HG03039 (cell line): ENCODE results near the gene LAMB4.

Experiments used
- ATAC-seq: cut with Tn5 transposase; IDR thresholded peaks from one replicate; pipeline ENCODE4 v1.9.1; 2021; ENCODE audit warnings: mild to moderate bottlenecking, moderate library complexity; ENCODE audit not compliant: unreplicated experiment

Gene LAMB4, protein sequence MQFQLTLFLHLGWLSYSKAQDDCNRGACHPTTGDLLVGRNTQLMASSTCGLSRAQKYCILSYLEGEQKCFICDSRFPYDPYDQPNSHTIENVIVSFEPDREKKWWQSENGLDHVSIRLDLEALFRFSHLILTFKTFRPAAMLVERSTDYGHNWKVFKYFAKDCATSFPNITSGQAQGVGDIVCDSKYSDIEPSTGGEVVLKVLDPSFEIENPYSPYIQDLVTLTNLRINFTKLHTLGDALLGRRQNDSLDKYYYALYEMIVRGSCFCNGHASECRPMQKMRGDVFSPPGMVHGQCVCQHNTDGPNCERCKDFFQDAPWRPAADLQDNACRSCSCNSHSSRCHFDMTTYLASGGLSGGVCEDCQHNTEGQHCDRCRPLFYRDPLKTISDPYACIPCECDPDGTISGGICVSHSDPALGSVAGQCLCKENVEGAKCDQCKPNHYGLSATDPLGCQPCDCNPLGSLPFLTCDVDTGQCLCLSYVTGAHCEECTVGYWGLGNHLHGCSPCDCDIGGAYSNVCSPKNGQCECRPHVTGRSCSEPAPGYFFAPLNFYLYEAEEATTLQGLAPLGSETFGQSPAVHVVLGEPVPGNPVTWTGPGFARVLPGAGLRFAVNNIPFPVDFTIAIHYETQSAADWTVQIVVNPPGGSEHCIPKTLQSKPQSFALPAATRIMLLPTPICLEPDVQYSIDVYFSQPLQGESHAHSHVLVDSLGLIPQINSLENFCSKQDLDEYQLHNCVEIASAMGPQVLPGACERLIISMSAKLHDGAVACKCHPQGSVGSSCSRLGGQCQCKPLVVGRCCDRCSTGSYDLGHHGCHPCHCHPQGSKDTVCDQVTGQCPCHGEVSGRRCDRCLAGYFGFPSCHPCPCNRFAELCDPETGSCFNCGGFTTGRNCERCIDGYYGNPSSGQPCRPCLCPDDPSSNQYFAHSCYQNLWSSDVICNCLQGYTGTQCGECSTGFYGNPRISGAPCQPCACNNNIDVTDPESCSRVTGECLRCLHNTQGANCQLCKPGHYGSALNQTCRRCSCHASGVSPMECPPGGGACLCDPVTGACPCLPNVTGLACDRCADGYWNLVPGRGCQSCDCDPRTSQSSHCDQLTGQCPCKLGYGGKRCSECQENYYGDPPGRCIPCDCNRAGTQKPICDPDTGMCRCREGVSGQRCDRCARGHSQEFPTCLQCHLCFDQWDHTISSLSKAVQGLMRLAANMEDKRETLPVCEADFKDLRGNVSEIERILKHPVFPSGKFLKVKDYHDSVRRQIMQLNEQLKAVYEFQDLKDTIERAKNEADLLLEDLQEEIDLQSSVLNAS (N-terminal part only)

DNA sequence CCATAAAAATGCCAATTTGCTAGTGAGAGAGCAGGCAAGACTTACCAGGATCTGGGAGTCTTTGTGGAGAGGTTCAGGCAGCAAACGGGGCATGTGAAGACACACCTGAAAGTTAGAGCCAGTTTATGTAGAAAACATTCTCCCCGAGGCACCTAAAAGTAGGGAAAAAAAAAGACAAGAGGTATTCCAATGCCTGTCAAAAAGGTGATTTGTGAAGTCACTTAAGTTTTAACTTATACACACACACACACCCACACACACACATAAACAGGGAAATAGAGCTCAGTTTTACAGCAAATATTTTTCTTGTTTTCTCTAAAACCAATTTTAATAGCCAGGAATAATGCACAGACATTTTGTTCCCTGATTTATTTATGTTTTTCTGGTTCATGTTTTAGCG is at the start of gene LAMB4:
LAMB4 (minus strand) TSS at position 101 of the 400 bp plus-strand sequence. CDS start 7,197 bp downstream, outside the sequence.
- ATAC-seq: no peak

DNA sequence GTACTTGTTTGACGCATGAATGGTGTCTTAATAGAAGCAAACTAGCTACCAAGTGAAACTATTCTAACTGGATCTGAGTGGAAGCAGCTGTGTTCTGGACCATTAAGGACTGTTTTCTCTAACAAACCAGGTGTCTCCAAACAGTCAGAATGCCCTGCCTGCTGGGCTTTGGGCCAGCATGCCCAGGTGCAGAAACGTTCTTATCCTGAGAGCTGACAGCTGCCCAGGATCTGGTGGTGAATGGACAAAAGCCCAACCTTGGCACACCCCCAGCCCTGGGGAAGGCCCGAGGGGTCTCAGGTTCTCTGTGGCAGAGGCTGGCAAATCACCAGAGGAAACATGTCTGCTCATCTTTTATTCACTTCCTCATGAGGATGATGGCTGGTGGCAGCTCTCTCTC is 48.2 kb upstream of the LAMB4 start:
- no peak for ATAC-seq

DNA sequence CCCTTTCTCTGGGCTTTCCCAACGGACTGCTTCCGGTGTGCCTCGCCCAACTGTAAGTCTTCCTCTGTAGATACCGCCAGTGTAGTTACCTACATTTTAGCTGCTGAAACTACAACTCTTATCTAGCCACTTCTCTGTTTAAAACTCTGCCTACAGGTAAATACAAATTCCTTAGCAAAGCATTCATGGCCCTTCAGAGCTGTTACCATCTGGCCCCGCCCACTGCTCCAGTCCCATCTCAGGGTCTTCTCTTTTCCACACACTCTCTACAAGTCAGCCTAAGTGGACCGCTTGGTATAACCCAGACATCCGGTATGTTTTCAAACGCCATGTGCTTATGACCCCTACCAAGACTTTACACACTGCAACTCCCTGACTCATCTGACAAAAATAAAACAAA is 41.0 kb upstream of the LAMB4 start:
- ATAC-seq: no peak

DNA sequence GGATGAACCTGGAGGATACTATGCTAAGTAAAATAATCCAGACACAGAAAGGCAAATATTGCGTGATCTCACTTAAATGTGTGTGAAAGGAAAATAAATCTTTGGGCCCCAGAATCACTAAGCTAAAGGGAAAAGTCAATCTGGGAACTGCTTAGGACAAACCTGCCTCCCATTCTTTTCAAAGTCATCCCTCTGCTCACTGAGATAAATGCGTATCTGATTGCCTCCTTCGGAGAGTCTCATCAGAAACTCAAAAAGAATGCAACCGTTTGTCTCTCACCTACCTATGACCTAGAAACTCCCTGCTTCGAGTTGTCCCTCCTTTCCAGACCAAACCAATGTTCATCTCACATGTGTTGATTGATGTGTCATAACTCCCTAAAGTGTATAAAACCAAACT is 40.1 kb upstream of the LAMB4 start:
- ATAC-seq: no peak

DNA sequence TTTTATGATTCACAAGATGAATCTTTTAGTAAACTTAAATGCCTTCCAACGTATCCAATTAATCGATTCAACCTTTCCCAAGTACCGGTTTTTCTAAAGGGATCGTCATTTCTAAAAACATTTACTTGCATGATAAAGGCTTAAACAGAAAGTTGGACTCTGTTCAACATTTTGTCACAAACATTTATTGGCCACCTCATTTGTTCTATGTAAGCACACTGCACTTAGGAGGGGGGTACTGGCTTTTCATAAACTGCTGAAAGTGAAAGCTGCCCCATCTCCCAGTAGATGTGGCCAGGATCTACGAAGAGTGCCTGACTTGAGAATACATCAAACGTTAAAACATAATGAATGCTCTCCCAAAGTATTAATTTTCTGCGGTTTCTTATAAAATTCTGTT is 37.3 kb upstream of the LAMB4 start:
- no peak for ATAC-seq

DNA sequence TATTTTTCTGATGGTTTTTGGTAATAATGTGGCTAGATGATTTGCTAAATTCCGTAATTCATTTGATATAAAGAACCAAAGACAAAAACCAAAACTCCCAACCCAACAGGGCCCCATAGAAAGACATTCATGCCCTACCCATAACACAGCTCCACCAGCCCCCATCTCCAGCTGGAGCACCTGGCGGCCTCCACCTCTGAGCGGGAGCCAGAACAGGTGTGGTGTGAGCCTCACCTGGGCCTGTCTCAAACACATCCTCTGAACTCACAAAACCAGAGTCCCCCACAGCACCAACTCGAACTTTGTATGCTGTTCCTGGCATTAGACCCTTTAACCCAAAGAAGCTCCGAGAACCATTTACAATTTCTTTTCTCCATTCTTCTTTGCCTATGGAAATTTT is 36.5 kb upstream of the LAMB4 start:
- no peak for ATAC-seq

DNA sequence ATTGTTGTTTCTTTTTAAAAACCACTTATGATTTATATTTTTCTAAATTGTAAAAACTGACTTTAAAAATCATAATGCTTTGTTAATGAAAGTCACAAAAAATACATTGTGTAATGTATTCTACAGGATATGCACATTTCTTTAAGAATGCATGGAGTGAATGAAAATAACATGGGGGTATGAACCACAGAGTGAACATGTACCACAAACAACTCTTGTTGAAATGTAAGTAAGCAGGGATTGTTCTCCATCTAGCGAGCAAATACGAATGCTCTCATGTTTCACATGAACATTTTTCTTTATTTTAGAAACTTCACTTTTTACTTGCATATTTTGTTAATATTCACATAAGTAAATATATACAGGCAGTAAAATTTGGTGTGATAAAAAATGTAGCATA is 35.6 kb upstream of the LAMB4 start:
- ATAC-seq: no peak

DNA sequence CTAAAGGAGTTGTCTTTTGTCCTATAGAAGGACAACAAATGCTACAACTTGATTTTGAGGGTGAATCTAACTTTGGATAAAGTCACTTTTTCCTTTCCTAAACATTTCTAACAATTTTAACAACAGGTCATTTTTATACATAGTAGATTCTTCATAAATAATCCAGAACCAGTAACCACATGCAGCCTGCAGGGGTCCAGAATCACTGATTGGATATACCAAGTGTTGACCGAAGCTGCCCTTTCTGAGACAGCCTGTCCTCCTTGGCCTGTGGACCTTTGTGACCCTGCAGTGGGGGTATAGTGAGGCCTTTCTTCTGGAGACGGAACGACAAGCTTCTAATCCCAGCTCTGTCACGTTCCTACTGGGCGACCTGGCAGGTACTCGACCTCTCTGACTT is 34.8 kb upstream of the LAMB4 start:
- no peak for ATAC-seq

DNA sequence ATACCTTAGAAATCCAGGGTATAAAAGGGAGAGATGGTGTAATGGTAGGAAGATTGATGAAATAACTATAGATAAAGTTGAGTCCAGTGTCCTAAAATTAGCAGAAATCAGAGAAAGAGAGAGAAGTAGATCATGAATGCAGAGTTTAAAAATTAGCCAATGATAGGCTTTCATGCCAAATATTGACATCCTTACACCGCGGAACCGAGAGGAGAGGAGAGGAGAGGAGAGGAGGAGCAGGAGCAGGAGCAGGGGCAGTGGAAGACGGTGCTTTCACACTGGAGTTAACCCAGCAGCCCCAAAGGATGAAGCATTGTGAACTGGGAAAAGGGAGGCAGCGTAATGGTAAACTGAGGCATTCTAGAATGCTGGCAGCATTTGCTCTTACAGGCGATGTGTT is 34.2 kb upstream of the LAMB4 start:
- ATAC-seq: no peak

DNA sequence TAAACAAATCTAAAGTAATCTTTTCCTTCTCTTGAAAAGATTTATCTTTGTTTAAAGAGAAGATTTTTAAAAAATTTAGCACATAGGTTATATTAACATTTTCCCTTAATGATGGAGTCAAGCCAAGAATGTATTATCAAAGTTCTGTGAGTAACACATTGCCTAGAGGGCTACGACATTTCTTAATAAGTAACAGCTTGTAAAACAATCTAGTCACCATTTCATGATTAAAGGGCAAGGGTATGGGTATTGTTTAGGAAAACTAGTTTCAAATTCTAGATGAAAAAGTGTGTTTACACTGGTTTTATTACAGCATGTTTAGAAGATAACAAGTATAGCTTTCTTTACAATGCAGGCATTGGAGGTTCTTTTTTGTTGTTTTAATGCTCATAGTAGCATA is 28.6 kb upstream of the LAMB4 start:
- no peak for ATAC-seq

DNA sequence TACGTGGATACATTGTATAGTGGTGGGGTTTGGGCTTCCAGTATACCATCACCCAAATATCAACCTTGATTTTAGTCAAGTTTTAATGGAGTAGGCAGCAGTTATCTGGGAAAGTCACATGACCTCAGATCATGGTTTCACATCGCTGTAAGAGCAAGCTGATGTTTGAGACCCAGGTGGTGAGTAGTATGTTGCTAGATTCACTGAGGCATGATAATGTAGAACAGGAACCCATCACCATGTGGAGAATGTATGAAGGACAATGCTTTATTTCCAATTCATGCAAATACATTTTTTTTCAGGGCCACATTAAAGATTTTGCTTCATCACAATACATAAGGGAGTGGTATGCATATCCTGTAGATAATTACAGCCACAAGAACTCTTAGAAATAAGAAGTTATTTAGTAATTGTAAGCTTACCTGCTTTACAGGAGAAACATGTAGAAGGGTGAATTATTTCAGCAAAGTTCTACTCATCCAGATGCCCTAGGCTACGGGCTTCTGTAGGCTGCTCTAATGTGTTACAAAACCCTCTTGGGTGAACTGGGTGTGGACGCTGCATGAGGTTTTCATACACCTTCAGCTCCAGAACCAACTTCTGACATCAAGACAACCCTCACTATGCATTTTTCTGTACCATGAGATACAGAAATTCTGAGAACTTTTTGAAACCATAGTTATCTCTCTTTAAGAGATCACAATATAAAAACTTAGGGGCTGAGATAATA is 27.6 kb upstream of the LAMB4 start:
- ATAC-seq: no peak

DNA sequence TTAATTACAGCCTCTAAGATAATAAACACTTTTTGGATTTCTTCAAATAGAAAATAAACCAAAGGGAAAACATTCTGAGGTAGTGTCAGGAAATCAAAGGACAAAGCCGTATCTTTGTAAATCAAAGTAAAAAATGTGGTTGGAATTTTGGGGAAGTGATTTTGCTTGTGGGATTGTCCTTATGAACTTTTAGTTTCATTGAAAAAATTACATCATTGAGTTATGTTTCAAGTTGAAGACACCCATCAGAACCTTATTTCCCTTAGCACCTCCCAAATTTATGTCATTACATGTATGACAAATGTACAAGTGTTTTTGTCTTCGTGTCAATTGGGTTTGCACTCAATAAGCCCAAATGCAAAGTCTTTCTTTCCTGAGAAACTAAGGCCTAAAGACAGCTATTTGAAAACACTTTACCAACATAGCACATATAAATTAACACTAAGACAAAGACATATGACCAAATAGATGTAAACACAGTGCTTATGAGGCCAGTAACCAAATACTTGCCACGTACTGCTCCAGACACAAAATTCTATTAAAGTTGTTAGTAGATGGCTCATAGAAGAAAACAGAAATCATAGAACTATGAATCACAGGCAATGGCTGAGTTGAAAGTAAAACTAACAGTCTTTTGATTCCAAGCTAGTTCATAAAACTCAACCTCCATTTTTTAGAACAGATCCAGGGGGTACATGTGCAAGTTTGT is 26.9 kb upstream of the LAMB4 start:
- no peak for ATAC-seq

DNA sequence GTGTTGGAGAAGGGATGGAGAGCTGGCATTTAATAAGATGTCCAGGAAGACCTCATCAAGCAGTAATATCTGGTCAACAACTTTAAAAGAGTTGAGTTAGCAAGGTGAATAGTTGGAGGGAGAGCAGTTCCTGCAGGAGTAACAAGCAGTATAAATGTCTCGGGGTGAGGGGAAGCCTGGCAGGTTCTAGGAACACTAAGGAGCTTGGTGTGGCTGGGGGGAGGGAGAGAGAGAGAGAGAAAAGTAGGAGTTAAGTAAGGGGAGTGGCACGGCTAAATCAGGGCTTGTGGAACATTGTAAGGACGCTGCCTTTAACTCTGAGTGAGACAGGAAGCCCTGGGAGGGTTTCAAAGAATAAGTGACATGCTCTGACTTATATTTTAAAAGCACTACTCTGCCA is 22.0 kb upstream of the LAMB4 start:
- ATAC-seq: no peak

DNA sequence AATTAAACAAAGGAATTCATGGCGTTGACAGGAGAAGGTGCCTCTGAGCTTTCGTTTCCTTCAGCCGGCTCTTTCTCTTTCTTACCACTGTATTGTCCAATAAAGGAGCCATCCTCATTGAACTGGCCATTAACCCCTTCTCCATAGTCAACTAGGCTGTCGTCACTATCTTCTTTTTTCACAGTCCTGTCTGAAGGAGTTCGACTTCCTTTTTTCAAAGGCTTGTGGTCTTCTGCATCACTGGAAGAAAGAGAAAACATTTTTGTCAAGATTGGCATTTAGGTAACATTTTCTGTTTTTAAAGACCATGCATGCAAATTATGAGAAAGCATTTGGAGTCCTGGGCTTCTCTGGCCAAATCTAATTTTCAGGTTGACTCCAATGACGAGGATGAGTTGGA is 19.7 kb upstream of the LAMB4 start:
- no peak for ATAC-seq

DNA sequence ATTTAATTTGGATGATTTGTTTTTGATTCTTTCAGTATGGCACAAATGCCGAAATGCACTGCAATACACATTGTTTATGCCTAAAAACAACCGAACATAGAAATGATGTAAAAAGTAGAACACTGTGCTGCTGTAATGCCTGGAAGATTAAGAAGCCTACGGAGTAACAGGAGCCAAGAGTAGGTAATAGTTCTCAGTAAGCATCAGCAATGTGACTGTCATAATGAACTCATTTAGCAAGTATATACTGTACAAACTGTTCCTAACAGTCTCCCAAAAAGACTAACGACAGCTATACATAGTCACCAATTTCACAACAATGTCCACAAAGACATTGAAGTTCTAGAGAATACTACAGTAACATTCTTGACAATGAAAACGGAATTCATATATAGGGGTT is 19.0 kb upstream of the LAMB4 start:
- ATAC-seq: no peak

DNA sequence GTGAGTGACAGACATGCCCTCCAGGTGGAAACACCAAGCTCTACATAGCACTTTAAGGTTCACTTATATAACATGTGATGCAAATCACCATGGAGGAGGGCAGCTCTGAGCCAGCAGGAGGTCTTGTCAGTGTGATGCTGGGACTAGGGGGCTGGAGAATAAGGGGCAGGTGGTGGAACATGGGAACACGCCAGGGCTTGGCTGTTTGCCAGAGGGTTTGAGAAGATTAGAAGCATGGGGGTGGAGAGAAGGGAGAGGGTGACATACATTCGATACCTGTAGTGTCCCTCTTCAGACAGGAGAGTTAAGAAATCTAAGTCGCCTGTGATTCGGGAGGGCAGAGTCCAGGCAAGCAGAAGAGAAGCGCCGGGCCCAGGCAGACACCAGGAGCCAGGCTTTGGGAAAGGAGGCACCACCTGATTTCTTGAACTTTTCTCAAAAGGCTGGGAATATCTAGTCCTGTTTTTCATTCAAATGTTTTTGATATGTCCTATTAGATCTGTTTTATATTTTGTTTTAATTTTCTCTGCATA is 16.9 kb upstream of the LAMB4 start:
- no peak for ATAC-seq

DNA sequence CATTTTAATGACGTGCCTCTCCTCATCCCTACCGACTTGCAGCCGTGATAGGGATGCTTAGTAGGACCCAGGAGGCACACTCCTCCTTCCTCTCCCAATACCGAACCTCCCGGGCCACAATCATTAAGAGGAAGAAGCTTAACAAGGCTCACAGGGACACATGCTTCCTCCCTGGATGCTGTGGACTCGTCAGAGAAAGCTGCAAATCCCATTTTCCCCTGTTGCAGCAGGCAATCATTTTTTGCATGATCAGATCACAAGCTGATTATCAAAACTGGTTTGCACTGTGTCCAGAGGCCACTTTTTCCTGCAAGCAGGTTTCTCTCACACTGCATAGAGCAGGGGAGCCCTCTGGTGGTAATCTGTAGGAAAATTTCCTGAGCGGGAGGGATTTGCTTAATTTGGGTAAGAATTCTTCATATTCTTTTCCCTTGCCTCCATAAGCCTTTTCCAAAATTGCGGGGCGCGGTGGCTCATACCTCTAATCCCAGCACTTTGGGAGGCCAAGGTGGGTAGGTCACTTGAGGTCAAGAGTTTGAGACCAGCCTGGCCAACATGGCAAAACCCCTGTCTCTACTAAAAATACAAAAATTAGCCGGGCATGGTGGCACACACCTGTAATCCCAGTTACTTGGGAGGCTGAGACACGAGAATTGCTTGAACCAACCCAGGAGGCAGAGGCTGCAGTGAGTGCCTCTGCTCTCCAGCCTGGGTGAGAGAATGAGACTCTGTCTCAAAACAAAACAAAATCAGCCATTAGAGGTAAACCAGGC is 16.1 kb upstream of the LAMB4 start:
- ATAC-seq: no peak

DNA sequence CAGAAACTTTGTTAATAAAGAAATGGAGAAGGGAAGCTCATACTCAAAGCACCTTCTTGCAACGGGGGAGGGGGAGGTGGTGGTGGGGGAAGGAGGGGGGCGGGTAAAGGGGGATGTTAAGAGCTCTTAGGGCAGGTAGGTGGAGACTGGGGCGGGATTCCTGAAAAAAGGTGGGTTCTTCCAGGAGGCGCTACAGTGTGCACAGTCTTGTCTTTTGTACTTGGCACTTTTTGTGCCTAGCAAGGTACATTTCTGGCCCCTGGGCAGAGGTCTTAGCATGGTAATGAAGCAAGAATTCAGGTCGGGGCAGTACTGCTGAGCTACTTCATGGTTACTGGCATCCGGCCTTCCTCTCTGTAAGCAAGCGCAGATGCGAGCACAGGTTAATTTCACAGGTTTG is 15.2 kb upstream of the LAMB4 start:
- ATAC-seq: no peak

DNA sequence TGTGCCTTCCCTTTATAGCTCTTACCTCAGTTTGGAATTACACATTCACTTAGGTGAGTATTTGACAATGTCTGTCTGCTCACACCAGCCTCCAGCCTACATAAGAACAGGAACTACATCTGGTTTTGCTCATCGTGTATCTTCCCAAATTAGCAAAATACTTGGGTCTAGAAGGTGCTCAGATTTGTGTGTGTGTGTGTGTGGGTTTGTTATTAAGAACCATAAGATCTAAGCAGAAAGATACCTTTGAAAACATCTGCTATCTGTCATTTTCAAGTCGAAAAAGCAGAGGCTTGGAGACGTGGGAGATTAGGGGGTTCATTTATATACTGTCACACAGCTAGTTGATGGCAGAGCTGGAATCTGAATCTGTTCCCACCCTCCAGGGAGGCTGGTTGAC is 14.8 kb upstream of the LAMB4 start:
- ATAC-seq: no peak
